ENCODE data around the gene MYOM3.
A peak's percentile ranks its signal among the peaks of the same experiment; 100 is the strongest.
"Not testable (repeated sequence)": the region's sequence is repeated elsewhere in the genome, so short reads cannot be mapped to it uniquely, and the experiment has no call there.

Gene MYOM3

GRCh38 chr1:24036088-24036487 is 75.8 kb downstream of the MYOM3 start:
- no peak for TF ChIP-seq CTCF (IDR thresholded peaks at IDR 0.05; ENCODE audit: insufficient read depth, missing control alignments)
- DNase-seq (ENCODE audit: insufficient read length, low spot score) (no peak), FAIRE-seq (no peak)

- DNase-seq (ENCODE audit: insufficient read length, low spot score) (no peak), FAIRE-seq (no peak)
- TF ChIP-seq CTCF (IDR thresholded peaks at IDR 0.05; ENCODE audit: insufficient read depth, missing control alignments) = no peak
Observed at GRCh38 chr1:24032981-24033380, 79.0 kb downstream of the MYOM3 start.

GRCh38 chr1:24030976-24031516 is 80.9 kb downstream of the MYOM3 start:
- not testable (repeated sequence) for FAIRE-seq; DNase-seq (ENCODE audit: insufficient read length, low spot score)

- DNase-seq (ENCODE audit: insufficient read length, low spot score) (no peak), FAIRE-seq (no peak)
- peak; percentile 49 for TF ChIP-seq CTCF (IDR thresholded peaks at IDR 0.05; ENCODE audit: insufficient read depth, missing control alignments)
Observed at GRCh38 chr1:24027838-24028468, 84.0 kb downstream of the MYOM3 start.

- no peak for FAIRE-seq
- no peak for TF ChIP-seq CTCF (IDR thresholded peaks at IDR 0.05; ENCODE audit: insufficient read depth, missing control alignments)
- DNase-seq (ENCODE audit: insufficient read length, low spot score) = no peak
Observed at GRCh38 chr1:24022581-24023361, 89.2 kb downstream of the MYOM3 start.

GRCh38 chr1:24021403-24022266 is 90.3 kb downstream of the MYOM3 start:
- FAIRE-seq (no peak), DNase-seq (ENCODE audit: insufficient read length, low spot score) (no peak)
- TF ChIP-seq CTCF (IDR thresholded peaks at IDR 0.05; ENCODE audit: insufficient read depth, missing control alignments) = no peak

GRCh38 chr1:24020470-24020869 is 91.5 kb downstream of the MYOM3 start:
- FAIRE-seq = no peak
- no peak for TF ChIP-seq CTCF (IDR thresholded peaks at IDR 0.05; ENCODE audit: insufficient read depth, missing control alignments)
- no peak for DNase-seq (ENCODE audit: insufficient read length, low spot score)
